Measurements from ENCODE around the gene PHC2.

The PHC2 gene

DNA sequence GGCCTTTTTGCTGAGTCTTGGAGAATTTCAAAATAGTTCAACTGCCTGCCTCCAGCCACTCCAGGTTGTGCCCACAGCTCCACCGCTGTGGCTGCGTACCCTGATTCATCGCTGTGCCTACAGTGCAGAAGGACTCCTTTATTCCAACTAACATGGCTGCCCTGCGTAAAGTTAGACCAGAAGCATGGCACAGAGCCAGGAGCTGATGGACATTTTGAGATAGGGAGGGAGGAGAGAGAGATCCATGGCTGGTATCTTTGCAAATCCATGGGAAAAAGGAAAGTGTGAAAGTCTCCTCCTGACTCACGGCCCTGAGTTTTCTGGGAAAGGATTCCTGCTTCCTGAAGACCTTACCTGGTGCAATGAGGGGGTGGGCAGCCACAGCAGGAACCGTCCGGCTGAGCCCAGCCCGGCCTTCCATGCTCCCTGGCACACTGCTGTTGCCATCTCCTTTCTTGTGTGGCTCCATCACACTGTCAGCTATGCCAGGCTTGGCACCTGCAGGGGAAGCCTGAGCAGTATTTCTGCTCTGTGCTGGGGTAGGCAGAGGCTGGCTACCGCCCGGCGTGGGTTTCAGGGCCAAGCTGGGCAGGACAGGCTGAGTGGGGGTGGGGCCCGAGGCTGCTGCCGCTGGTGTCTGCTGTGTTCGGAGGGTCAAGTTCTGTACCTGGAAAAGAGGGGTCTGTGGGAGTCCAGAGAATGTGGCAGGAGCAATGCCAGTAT lies 64.0 kb downstream of the PHC2 start:
- POLR2A ChIA-PET, result interaction anchor here (1.1 kb wide), 1 partner anchor 17 kb away, joined by 4 read pairs; no protein-coding TSS in a partner anchor
- no peak for TF ChIP-seq ZFP37 (tag by site-specific recombination; IDR thresholded peaks at IDR 0.05)
- no peak for TF ChIP-seq ZNF18 (tag by site-specific recombination; IDR thresholded peaks at IDR 0.05)
- TF ChIP-seq ZNF449 (tag by site-specific recombination; IDR thresholded peaks at IDR 0.05), result no peak
- no peak for TF ChIP-seq ZFP41 (tag by site-specific recombination; IDR thresholded peaks at IDR 0.05; ENCODE audit: borderline replicate concordance)
- no peak for TF ChIP-seq REPIN1 (tag by site-specific recombination; IDR thresholded peaks at IDR 0.05; ENCODE audit: low read depth)
- TF ChIP-seq ZSCAN23 (tag by site-specific recombination; IDR thresholded peaks at IDR 0.05), result no peak
- TF ChIP-seq MYNN (tag by site-specific recombination; IDR thresholded peaks at IDR 0.05; ENCODE audit: borderline replicate concordance), result no peak
- TF ChIP-seq ZNF221 (tag by site-specific recombination; IDR thresholded peaks at IDR 0.05; ENCODE audit: borderline replicate concordance), result no peak
- TF ChIP-seq ZBTB21 (tag by site-specific recombination; IDR thresholded peaks at IDR 0.05), result no peak
- no peak for TF ChIP-seq ZNF266 (tag by site-specific recombination; IDR thresholded peaks at IDR 0.05; ENCODE audit: low read depth)
- no peak for TF ChIP-seq ZNF521 (tag by site-specific recombination; IDR thresholded peaks at IDR 0.05)
- no peak for TF ChIP-seq GLIS1 (tag by site-specific recombination; IDR thresholded peaks at IDR 0.05)
- no peak for TF ChIP-seq ZNF157 (tag by site-specific recombination; IDR thresholded peaks at IDR 0.05)
- no peak for TF ChIP-seq ZNF223 (tag by site-specific recombination; IDR thresholded peaks at IDR 0.05)
- TF ChIP-seq ZNF768 (tag by site-specific recombination; IDR thresholded peaks at IDR 0.05), result no peak
- TF ChIP-seq ZNF24 (tag by site-specific recombination; IDR thresholded peaks at IDR 0.05), result no peak
- no peak for TF ChIP-seq ZNF664 (tag by site-specific recombination; IDR thresholded peaks at IDR 0.05)
- TF ChIP-seq ZNF707 (tag by site-specific recombination; IDR thresholded peaks at IDR 0.05), result no peak
- no peak for TF ChIP-seq ZNF292 (tag by site-specific recombination; IDR thresholded peaks at IDR 0.05; ENCODE audit: borderline replicate concordance, low read depth)
- TF ChIP-seq ZSCAN4 (tag by site-specific recombination; IDR thresholded peaks at IDR 0.05), result no peak
- Histone ChIP-seq H3K36me3 (ENCODE audit: control insufficient read depth in 2 of 2, insufficient read depth in 1 of 2, low read length in 2 of 2) (peaks cover 0 to 33% of the 10 kb centered on the region in 2 experiments; a peak in 1 of 3 replicates), H3K4me3 (ENCODE audit: low read depth, low read length) (no peak overlapping the region), H3K27ac (ENCODE audit: extremely low read depth, low read depth, low read length) (no peak overlapping the region), H3K9me3 (ENCODE audit: control insufficient read depth, insufficient read depth, low read depth, low read length) (no peaks in the 10 kb centered on the region), H3K4me1 (ENCODE audit: control insufficient read depth, insufficient read depth, low read length) (peaks cover 11% of the 10 kb centered on the region)
- CTCF ChIA-PET, result interaction anchor here (1.0 to 12.6 kb wide), 6 partner anchors 47 to 272 kb away, joined by 3 to 135 read pairs (median 4); partner anchors contain the start of gene A3GALT2

DNA sequence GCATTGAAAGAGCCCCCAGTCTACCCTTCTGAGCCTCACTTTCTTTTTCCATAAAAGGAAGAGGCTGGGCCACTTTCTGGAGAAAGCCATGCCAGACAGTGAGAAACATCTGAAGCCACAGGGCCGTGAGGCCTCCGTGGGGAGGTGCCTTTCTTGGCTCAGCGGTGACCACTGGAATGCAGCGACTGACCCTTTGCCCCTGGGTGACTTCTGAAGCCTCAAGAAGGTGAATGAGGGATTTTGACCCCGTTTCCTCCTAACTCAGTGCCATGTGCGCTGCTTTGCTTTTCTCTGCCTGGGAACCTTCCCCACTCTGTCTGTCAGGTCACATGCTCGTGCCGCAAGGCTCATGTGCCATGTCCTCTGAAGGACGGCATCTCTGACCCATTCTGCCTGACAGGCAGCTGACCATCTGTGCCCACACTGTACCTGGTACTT lies 65.3 kb downstream of the PHC2 start:
- H3K4me3 ChIP-seq (ENCODE audit: low read depth, low read length), result no peak overlapping the region
- H3K4me1 ChIP-seq (ENCODE audit: control insufficient read depth, insufficient read depth, low read length), result peaks cover 11% of the 10 kb centered on the region
- H3K36me3 ChIP-seq (ENCODE audit: control insufficient read depth in 2 of 2, insufficient read depth in 1 of 2, low read length in 2 of 2), result peaks cover 0 to 32% of the 10 kb centered on the region in 2 experiments; a peak in 1 of 3 replicates
- POLR2A ChIA-PET, result interaction anchor here (1.1 kb wide), 1 partner anchor 16 kb away, joined by 4 read pairs; no protein-coding TSS in a partner anchor
- CTCF ChIA-PET, result interaction anchor here (0.6 to 12.6 kb wide), 9 partner anchors 9 to 239 kb away, joined by 3 to 135 read pairs (median 4); no protein-coding TSS in a partner anchor
- no peak overlapping the region for H3K27ac ChIP-seq (ENCODE audit: extremely low read depth, low read depth, low read length)
- TF ChIP-seq ZNF274 (IDR thresholded peaks at IDR 0.05; ENCODE audit: low read length), result no peak
- TF ChIP-seq ZNF274 (tag by site-specific recombination; IDR thresholded peaks at IDR 0.05; ENCODE audit: borderline replicate concordance), result no peak
- TF ChIP-seq ZBTB17 (tag by site-specific recombination; IDR thresholded peaks at IDR 0.05), result no peak
- peak; percentile 56; the same call in 1 of the 2 replicates for TF ChIP-seq PRDM1 (tag by site-specific recombination; IDR thresholded peaks at IDR 0.05)
- TF ChIP-seq, protein P1, sequence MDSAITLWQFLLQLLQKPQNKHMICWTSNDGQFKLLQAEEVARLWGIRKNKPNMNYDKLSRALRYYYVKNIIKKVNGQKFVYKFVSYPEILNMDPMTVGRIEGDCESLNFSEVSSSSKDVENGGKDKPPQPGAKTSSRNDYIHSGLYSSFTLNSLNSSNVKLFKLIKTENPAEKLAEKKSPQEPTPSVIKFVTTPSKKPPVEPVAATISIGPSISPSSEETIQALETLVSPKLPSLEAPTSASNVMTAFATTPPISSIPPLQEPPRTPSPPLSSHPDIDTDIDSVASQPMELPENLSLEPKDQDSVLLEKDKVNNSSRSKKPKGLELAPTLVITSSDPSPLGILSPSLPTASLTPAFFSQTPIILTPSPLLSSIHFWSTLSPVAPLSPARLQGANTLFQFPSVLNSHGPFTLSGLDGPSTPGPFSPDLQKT (IDR thresholded peaks at IDR 0.05; ENCODE audit: borderline replicate concordance, low read depth, low read length), result no peak
- H3K9me3 ChIP-seq (ENCODE audit: control insufficient read depth, insufficient read depth, low read depth, low read length), result no peaks in the 10 kb centered on the region
